Body of pancreas (tissue), 4 donors: ENCODE measurements around the gene SNX27. TPM values are rescaled to one million over a fixed set of nuclear protein-coding genes. Genes with fewer than 3 reads are reported as not detected.

ENCODE experiments used
- ATAC-seq: fragments of 150-250 bp; one replicate; pipeline ENCODE4 v1.9.1; 2016
- DNase-seq, 4 donors: peaks; one replicate each; pipeline ENCODE4 v3.0.0-alpha.2; 2019
- H3K27ac ChIP-seq, 4 donors: fragments of 200-600 bp; sonication (generic); 1 replicate in 3 of 4; 2 replicates in 1 of 4; pipeline versions ENCODE4 v1.5.1 to v1.6.1; 2016 to 2019; ENCODE audit warnings: mild to moderate bottlenecking in 1 of 4, mixed read lengths in 1 of 4, moderate library complexity in 1 of 4
- H3K27me3 ChIP-seq, 2 donors: fragments of 200-600 bp; sonication (generic); one replicate each; pipeline ENCODE4 v1.6.0; 2016; ENCODE audit warnings: mild to moderate bottlenecking in 1 of 2
- H3K36me3 ChIP-seq, 2 donors: fragments of 200-600 bp; sonication (generic); replicated peaks in 1 of 2; 2 replicates each; pipeline ENCODE4 v1.5.1; 2016; ENCODE audit warnings: low read depth in 2 of 2; ENCODE audit not compliant: insufficient read depth in 1 of 2
- H3K4me1 ChIP-seq: fragments of 200-600 bp; sonication (generic); one replicate; pipeline ENCODE4 v1.6.0; 2016
- H3K4me3 ChIP-seq, 2 donors: fragments of 200-600 bp; sonication (generic); 1 replicate in 1 of 2; 2 replicates in 1 of 2; pipeline ENCODE4 v1.5.1; 2016 to 2019
- H3K9me3 ChIP-seq, 3 donors: fragments of 200-600 bp; sonication (generic); 1 replicate in 2 of 3; 2 replicates in 1 of 3; pipeline ENCODE4 v1.5.1; 2016
- POLR2A ChIP-seq, 3 donors: fragments of 450-650 bp; IDR thresholded peaks; one replicate each; pipeline ENCODE4 v1.6.1; 2016; ENCODE audit warnings: antibody characterized with exemption in 3 of 3, mild to moderate bottlenecking in 2 of 3
- WGBS, 2 donors: methylation state at CpG; one replicate each; pipeline ENCODE4 v1.1.5; 2017; 5-methylcytosine and 5-hydroxymethylcytosine counted together
- intact Hi-C: fragments of 100-400 bp; cut with DNase I; formaldehyde crosslinking; loops from one replicate; pipeline ENCODE4 v1.15.1; 2023
- total RNA-seq, 2 donors: library from RNA; depleted of rRNA; stranded (reverse); fragments of >200 nt; gene quantifications; one replicate each; pipeline ENCODE4 v1.1.0, GENCODE V29; 2016
- TF ChIP-seq, protein P1 (sequence below), 7 experiments: fragments of 450-650 bp in 4 of 7; fragments of 200-600 bp in 3 of 7; sonication (generic) in 3 of 7; IDR thresholded peaks; one replicate each; pipeline ENCODE4 v1.5.1; 2016 to 2019; ENCODE audit warnings: antibody characterized with exemption in 7 of 7

Gene SNX27
- total RNA-seq, 2 donors from 2014 or later: 22.3 to 25.7 TPM

GRCh38 chr1:151720974-151721787 is 109.3 kb downstream of the SNX27 start, which contains the start of gene RIIAD1:
Gene RIIAD1, plus strand, starts transcription at chr1:151721522. Its CDS starts 15 bp downstream, at chr1:151721537.
- H3K9me3 ChIP-seq: no peaks in the 10 kb centered on the region
- intact Hi-C loops: no loop called here
- peaks cover 26% of the 10 kb centered on the region for H3K4me1 ChIP-seq
- peak; percentile 77 for ATAC-seq
- DNase-seq: peak in 2 of 4 donors; percentile 23 to 50
- WGBS, 2 donors: 8 to 48% methylated on average over 8 to 43 of the region's 44 CpGs
- H3K27ac ChIP-seq: peak within 1 kb of the TSS in 3 of 4 donors; percentile 28 to 45 (median 34)
- peak within 1 kb of the TSS in 1 of 2 donors; percentile 17 for H3K4me3 ChIP-seq
- H3K36me3 ChIP-seq: no peaks in the 10 kb centered on the region
- no peak for TF ChIP-seq POLR2A (IDR thresholded peaks at IDR 0.05)
- TF ChIP-seq, protein P1, sequence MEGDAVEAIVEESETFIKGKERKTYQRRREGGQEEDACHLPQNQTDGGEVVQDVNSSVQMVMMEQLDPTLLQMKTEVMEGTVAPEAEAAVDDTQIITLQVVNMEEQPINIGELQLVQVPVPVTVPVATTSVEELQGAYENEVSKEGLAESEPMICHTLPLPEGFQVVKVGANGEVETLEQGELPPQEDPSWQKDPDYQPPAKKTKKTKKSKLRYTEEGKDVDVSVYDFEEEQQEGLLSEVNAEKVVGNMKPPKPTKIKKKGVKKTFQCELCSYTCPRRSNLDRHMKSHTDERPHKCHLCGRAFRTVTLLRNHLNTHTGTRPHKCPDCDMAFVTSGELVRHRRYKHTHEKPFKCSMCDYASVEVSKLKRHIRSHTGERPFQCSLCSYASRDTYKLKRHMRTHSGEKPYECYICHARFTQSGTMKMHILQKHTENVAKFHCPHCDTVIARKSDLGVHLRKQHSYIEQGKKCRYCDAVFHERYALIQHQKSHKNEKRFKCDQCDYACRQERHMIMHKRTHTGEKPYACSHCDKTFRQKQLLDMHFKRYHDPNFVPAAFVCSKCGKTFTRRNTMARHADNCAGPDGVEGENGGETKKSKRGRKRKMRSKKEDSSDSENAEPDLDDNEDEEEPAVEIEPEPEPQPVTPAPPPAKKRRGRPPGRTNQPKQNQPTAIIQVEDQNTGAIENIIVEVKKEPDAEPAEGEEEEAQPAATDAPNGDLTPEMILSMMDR (IDR thresholded peaks at IDR 0.05): no peak
- peaks cover 0 to 6% of the 10 kb centered on the region in 2 donors for H3K27me3 ChIP-seq

GRCh38 chr1:151721788-151722510 is 110.1 kb downstream of the SNX27 start:
- 26 to 49% methylated on average over 13 to 17 of the region's 17 CpGs for WGBS, 2 donors
- intact Hi-C loops: no loop called here

GRCh38 chr1:151723726-151724370 is 112.0 kb downstream of the SNX27 start:
- H3K9me3 ChIP-seq: no peaks in the 10 kb centered on the region
- H3K27ac ChIP-seq: no peak overlapping the region
- H3K4me3 ChIP-seq: no peak overlapping the region
- ATAC-seq (no peak), DNase-seq (no peak)
- peaks cover 19% of the 10 kb centered on the region for H3K4me1 ChIP-seq
- intact Hi-C loops: no loop called here
- 41 to 52% methylated on average over 3 of the region's 3 CpGs for WGBS, 2 donors
- H3K36me3 ChIP-seq: no peaks in the 10 kb centered on the region
- TF ChIP-seq, protein P1 (IDR thresholded peaks at IDR 0.05): no peak
- no peak for TF ChIP-seq POLR2A (IDR thresholded peaks at IDR 0.05)
- no peaks in the 10 kb centered on the region for H3K27me3 ChIP-seq

More at GRCh38 chr1:151721788-151722510, 110.1 kb downstream of the SNX27 start:
- Histone ChIP-seq H3K27me3 (peaks cover 0 to 4% of the 10 kb centered on the region in 2 donors), H3K27ac (peak overlapping the region in 1 of 4 donors; percentile 28), H3K4me3 (no peak overlapping the region), H3K4me1 (peaks cover 24% of the 10 kb centered on the region), H3K36me3 (no peaks in the 10 kb centered on the region), H3K9me3 (no peaks in the 10 kb centered on the region)
- ATAC-seq: no peak
- TF ChIP-seq POLR2A (IDR thresholded peaks at IDR 0.05): no peak
- TF ChIP-seq, protein P1 (IDR thresholded peaks at IDR 0.05): no peak
- DNase-seq: no peak

DNA sequence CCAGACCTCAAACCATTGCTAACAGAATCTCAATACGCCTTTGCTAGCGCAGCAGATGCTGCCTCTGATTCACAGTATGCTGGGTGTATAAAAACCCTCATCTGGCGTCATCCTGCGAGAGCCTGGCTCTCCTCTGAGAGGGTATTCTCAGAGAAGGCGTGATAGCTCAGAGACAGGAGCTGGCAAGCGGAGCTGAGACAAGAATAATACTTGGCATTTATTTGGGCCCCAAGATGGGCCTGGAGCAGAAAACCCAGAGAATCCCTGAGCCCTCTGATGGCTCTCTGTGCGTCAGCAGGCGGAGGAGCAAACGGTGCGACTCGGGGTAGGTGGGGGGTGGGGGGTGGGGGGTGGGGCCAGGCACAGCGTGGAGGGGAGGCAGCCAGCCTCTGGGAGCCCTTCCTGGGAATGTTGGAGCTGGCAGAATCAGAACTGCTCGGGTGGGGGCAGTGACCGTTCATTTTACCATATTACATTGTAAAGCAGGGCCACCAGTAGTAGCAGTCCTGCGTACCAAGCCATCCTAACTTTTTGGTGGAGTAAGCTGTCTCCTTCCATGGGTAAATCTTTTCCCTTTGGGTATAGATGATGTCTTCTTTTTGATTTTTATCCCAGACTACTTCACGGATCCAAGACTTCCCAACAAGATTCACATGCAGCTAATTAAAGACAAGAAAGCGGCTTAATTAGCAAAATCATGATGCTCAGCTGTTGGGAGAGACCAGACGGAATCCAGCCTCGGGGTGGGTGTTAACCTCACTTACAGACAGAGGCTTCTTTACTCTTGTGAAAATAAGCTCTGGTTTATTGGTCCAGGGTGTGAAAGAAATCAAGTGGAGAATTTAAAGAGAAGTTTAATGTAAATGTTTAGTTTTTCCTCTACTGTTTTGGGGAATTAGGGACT is 116.6 kb downstream of the SNX27 start:
- Histone ChIP-seq H3K36me3 (no peaks in the 10 kb centered on the region), H3K4me3 (no peak overlapping the region), H3K27me3 (no peaks in the 10 kb centered on the region), H3K27ac (peak overlapping the region in 2 of 4 donors; percentile 69 to 83), H3K4me1 (peaks cover 6% of the 10 kb centered on the region), H3K9me3 (no peaks in the 10 kb centered on the region)
- TF ChIP-seq POLR2A (IDR thresholded peaks at IDR 0.05): no peak
- TF ChIP-seq, protein P1 (IDR thresholded peaks at IDR 0.05): no peak
- DNase-seq (no peak), ATAC-seq (no peak)
- intact Hi-C loops: no loop called here
- 52 to 65% methylated on average over 19 of the region's 19 CpGs for WGBS, 2 donors
